Measurements from ENCODE around the gene PRR5. TPM values are rescaled to one million over a fixed set of nuclear protein-coding genes. Genes with fewer than 3 reads are reported as not detected.

The PRR5 gene
- polyA plus RNA-seq, 1 of the 3 experiments (the other 2 are of a cell fraction): 1.3 TPM

DNA sequence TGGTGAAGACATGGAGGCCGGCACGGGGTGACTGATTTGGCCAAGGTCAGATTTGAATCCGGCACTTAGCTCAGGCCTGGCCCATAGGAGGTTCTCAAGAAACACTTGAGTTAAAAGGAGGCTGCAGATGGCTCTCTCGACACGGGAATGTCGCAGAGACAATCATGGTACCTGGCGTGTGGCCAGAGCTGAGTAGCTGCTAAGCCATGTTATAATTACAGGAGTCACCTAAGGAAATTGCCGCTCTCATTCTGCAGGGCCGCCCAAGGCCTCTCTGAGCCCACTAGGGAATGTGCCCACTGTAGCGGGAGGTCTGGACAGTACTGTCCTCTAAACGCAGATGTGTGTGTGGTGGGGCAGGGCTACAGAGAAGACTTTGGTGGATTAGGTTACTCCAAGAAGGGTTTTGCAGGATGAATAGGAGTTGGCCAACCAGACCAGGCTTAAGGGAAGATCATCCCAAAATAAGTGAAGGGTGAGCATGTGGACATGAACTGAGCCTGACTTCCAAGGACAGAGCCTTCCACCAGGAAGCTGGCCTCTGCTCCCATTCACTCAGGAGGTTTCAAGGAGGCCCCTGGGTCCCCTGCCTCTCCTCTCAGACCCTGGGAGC lies 19.3 kb upstream of the PRR5 start:
- POLR2A ChIA-PET: no interaction called here
- no peak for TF ChIP-seq ELF1 (IDR thresholded peaks at IDR 0.05)
- TF ChIP-seq USF2 (IDR thresholded peaks at IDR 0.05; ENCODE audit: borderline replicate concordance, low read depth, low read length): no peak
- TF ChIP-seq RAD21 (IDR thresholded peaks at IDR 0.05; ENCODE audit: low read length): no peak
- no peak for TF ChIP-seq POLR2AphosphoS5 (IDR thresholded peaks at IDR 0.05; ENCODE audit: low read depth, low read length)
- no peak for TF ChIP-seq RFX5 (IDR thresholded peaks at IDR 0.05; ENCODE audit: low read length)

GRCh38 chr22:44683237-44683636 lies 18.8 kb upstream of the PRR5 start:
- no peak overlapping the region for H3K4me3 ChIP-seq (ENCODE audit: low read depth in 2 of 2, low read length in 1 of 2)
- no peak overlapping the region for H3K4me2 ChIP-seq
- H3K4me1 ChIP-seq (ENCODE audit: control insufficient read depth in 1 of 2, insufficient read depth in 2 of 2, low read depth in 1 of 2, low read length in 1 of 2): peaks cover 0 to 16% of the 10 kb centered on the region in 2 experiments; a peak in 1 of 4 replicates
- no peaks in the 10 kb centered on the region for H3K9me3 ChIP-seq
- no peak overlapping the region for H3K9ac ChIP-seq
- no peaks in the 10 kb centered on the region for H3K79me2 ChIP-seq (ENCODE audit: insufficient read depth)
- H3K9me2 ChIP-seq: no peaks in the 10 kb centered on the region
- ChIA-PET POLR2A (no interaction called here), CTCF (interaction anchor here (2.1 to 41.0 kb wide), 3 partner anchors 13 to 49 kb away, joined by 5 to 642 read pairs (median 30); no protein-coding TSS in a partner anchor)
- no peaks in the 10 kb centered on the region for H3F3A ChIP-seq (replicated peaks; ENCODE audit: insufficient read depth)
- H4K20me1 ChIP-seq (ENCODE audit: insufficient read depth): no peaks in the 10 kb centered on the region
- H3K27me3 ChIP-seq (ENCODE audit: insufficient read depth): no peaks in the 10 kb centered on the region
- H2AFZ ChIP-seq (ENCODE audit: low read depth): no peak overlapping the region
- H3K27ac ChIP-seq (ENCODE audit: low read depth in 2 of 2, low read length in 1 of 2): no peak overlapping the region
- H3K36me3 ChIP-seq (replicated peaks in 1 of 2; ENCODE audit: control insufficient read depth in 1 of 2, insufficient read depth in 2 of 2, low read length in 1 of 2): no peaks in the 10 kb centered on the region
- 70% methylated on average over 4 of the region's 5 CpGs for WGBS (ENCODE audit: low lambda C conversion rate)
- TF ChIP-seq CHD2 (IDR thresholded peaks at IDR 0.05; ENCODE audit: low read length, partially characterized antibody) (no peak), FOXM1 (IDR thresholded peaks at IDR 0.05; ENCODE audit: low read depth) (no peak), SMC3 (IDR thresholded peaks at IDR 0.05; ENCODE audit: low read depth, low read length) (no peak), EP300 (IDR thresholded peaks at IDR 0.05; ENCODE audit: borderline replicate concordance in 1 of 2, low read depth in 1 of 2, low read length in 1 of 2) (no peak), USF1 (IDR thresholded peaks at IDR 0.05; ENCODE audit: borderline replicate concordance, low read depth) (no peak), TEAD4 (IDR thresholded peaks at IDR 0.05; ENCODE audit: borderline replicate concordance, insufficient read depth) (no peak), FOXJ3 (CRISPR knock-in tag; IDR thresholded peaks at IDR 0.05) (no peak), SIN3A (IDR thresholded peaks at IDR 0.05; ENCODE audit: borderline replicate concordance, low read depth, low read length) (no peak), ELF1 (IDR thresholded peaks at IDR 0.05) (no peak)
- TF ChIP-seq, protein P1, sequence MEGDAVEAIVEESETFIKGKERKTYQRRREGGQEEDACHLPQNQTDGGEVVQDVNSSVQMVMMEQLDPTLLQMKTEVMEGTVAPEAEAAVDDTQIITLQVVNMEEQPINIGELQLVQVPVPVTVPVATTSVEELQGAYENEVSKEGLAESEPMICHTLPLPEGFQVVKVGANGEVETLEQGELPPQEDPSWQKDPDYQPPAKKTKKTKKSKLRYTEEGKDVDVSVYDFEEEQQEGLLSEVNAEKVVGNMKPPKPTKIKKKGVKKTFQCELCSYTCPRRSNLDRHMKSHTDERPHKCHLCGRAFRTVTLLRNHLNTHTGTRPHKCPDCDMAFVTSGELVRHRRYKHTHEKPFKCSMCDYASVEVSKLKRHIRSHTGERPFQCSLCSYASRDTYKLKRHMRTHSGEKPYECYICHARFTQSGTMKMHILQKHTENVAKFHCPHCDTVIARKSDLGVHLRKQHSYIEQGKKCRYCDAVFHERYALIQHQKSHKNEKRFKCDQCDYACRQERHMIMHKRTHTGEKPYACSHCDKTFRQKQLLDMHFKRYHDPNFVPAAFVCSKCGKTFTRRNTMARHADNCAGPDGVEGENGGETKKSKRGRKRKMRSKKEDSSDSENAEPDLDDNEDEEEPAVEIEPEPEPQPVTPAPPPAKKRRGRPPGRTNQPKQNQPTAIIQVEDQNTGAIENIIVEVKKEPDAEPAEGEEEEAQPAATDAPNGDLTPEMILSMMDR (IDR thresholded peaks at IDR 0.05): no peak
- TF ChIP-seq, protein P2, sequence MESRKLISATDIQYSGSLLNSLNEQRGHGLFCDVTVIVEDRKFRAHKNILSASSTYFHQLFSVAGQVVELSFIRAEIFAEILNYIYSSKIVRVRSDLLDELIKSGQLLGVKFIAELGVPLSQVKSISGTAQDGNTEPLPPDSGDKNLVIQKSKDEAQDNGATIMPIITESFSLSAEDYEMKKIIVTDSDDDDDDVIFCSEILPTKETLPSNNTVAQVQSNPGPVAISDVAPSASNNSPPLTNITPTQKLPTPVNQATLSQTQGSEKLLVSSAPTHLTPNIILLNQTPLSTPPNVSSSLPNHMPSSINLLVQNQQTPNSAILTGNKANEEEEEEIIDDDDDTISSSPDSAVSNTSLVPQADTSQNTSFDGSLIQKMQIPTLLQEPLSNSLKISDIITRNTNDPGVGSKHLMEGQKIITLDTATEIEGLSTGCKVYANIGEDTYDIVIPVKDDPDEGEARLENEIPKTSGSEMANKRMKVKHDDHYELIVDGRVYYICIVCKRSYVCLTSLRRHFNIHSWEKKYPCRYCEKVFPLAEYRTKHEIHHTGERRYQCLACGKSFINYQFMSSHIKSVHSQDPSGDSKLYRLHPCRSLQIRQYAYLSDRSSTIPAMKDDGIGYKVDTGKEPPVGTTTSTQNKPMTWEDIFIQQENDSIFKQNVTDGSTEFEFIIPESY (IDR thresholded peaks at IDR 0.05; ENCODE audit: borderline replicate concordance, low read depth): no peak
- no peak for DNase-seq

More for the DNA sequence above, 19.3 kb upstream of the PRR5 start:
- H3K4me2 ChIP-seq: no peak overlapping the region
- H2AFZ ChIP-seq (ENCODE audit: low read depth): no peak overlapping the region
- CTCF ChIA-PET: interaction anchor here (1.4 to 41.0 kb wide), 5 partner anchors 13 to 50 kb away, joined by 5 to 642 read pairs (median 10); no protein-coding TSS in a partner anchor
- H3K27me3 ChIP-seq (ENCODE audit: insufficient read depth): no peaks in the 10 kb centered on the region
- no peaks in the 10 kb centered on the region for H3F3A ChIP-seq (replicated peaks; ENCODE audit: insufficient read depth)
- H3K9ac ChIP-seq: no peak overlapping the region
- H3K4me1 ChIP-seq (ENCODE audit: control insufficient read depth in 1 of 2, insufficient read depth in 2 of 2, low read depth in 1 of 2, low read length in 1 of 2): peaks cover 0 to 16% of the 10 kb centered on the region in 2 experiments; a peak in 1 of 4 replicates
- no peaks in the 10 kb centered on the region for H3K36me3 ChIP-seq (replicated peaks in 1 of 2; ENCODE audit: control insufficient read depth in 1 of 2, insufficient read depth in 2 of 2, low read length in 1 of 2)
- no peaks in the 10 kb centered on the region for H3K9me3 ChIP-seq
- no peak for DNase-seq
- no peaks in the 10 kb centered on the region for H3K79me2 ChIP-seq (ENCODE audit: insufficient read depth)
- 66% methylated on average over 8 of the region's 11 CpGs for WGBS (ENCODE audit: low lambda C conversion rate)
- H4K20me1 ChIP-seq (ENCODE audit: insufficient read depth): no peaks in the 10 kb centered on the region
- H3K27ac ChIP-seq (ENCODE audit: low read depth in 2 of 2, low read length in 1 of 2): no peak overlapping the region
- no peaks in the 10 kb centered on the region for H3K9me2 ChIP-seq
- no peak overlapping the region for H3K4me3 ChIP-seq (ENCODE audit: low read depth in 2 of 2, low read length in 1 of 2)
